Stimulated activated CD4-positive, alpha-beta T cell treated with anti-CD3 and anti-CD28 coated beads, TNF-alpha, amount 100 ng/mL, for 1 hour (primary cell): ENCODE data around the gene UST.
"Not testable (repeated sequence)": the region's sequence is repeated elsewhere in the genome, so short reads cannot be mapped to it uniquely, and the experiment has no call there.

Source experiments
- DNase-seq, 3 donors: peaks; one replicate each; pipeline ENCODE4 v3.0.0-alpha.2; 2020; ENCODE audit warnings: low read depth in 3 of 3, low spot score in 1 of 3

Gene UST

GRCh38 chr6:148831531-148831930 is 84.7 kb downstream of the UST start:
- DNase-seq = no peak

GRCh38 chr6:148835920-148836441 is 89.2 kb downstream of the UST start:
- peak in 1 of 3 donors; percentile 7 for DNase-seq

GRCh38 chr6:148836751-148837150 is 89.9 kb downstream of the UST start:
- DNase-seq = no peak

- no peak for DNase-seq
Observed at GRCh38 chr6:148837941-148838340, 91.1 kb downstream of the UST start.

- DNase-seq = no peak
Observed at GRCh38 chr6:148839044-148839443, 92.2 kb downstream of the UST start.

- no peak for DNase-seq
Observed at GRCh38 chr6:148840256-148840655, 93.4 kb downstream of the UST start.

- no peak for DNase-seq
Observed at GRCh38 chr6:148842296-148843019, 95.6 kb downstream of the UST start.

- DNase-seq = no peak
Observed at GRCh38 chr6:148845464-148845863, 98.6 kb downstream of the UST start.

GRCh38 chr6:148846778-148847761 is 100.2 kb downstream of the UST start:
- no peak for DNase-seq

- DNase-seq = no peak
Observed at GRCh38 chr6:148848915-148849314, 102.1 kb downstream of the UST start.

- DNase-seq = not testable (repeated sequence)
Observed at GRCh38 chr6:148849449-148849848, 102.6 kb downstream of the UST start.

GRCh38 chr6:148850964-148851363 is 104.1 kb downstream of the UST start:
- DNase-seq = no peak

- DNase-seq = no peak
Observed at GRCh38 chr6:148851683-148852556, 105.1 kb downstream of the UST start.

GRCh38 chr6:148852688-148853087 is 105.9 kb downstream of the UST start:
- DNase-seq = no peak

GRCh38 chr6:148853113-148853512 is 106.3 kb downstream of the UST start:
- DNase-seq = not testable (repeated sequence)

- no peak for DNase-seq
Observed at GRCh38 chr6:148854096-148854495, 107.3 kb downstream of the UST start.

- DNase-seq = no peak
Observed at GRCh38 chr6:148854992-148855391, 108.2 kb downstream of the UST start.

GRCh38 chr6:148855744-148856143 is 108.9 kb downstream of the UST start:
- no peak for DNase-seq

GRCh38 chr6:148857798-148858390 is 111.1 kb downstream of the UST start:
- no peak for DNase-seq

GRCh38 chr6:148864132-148864531 is 117.3 kb downstream of the UST start:
- not testable (repeated sequence) for DNase-seq
